ENCODE results near the gene KRTAP5-11. TPM values are rescaled to one million over a fixed set of nuclear protein-coding genes. Genes with fewer than 3 reads are reported as not detected.

The KRTAP5-11 gene
- polyA plus RNA-seq, 1 donor from 2014 or later, result not detected

- H4K20me1 ChIP-seq (ENCODE audit: insufficient read depth), result no peaks in the 10 kb centered on the region
- no peaks in the 10 kb centered on the region for H3K79me2 ChIP-seq (replicated peaks; ENCODE audit: insufficient read depth, low read length)
- no peak overlapping the region for H3K4me2 ChIP-seq (ENCODE audit: low read length)
- H3K27me3 ChIP-seq (ENCODE audit: insufficient read depth, low read depth, low read length), result no peaks in the 10 kb centered on the region
- no peaks in the 10 kb centered on the region for H3F3A ChIP-seq (ENCODE audit: insufficient read depth, low read length, poor library complexity, severe bottlenecking)
- TF ChIP-seq POLR2AphosphoS5 (IDR thresholded peaks at IDR 0.05) (no peak), EZH2 (IDR thresholded peaks at IDR 0.05; ENCODE audit: borderline replicate concordance, insufficient read depth, low read length, poor library complexity, severe bottlenecking) (no peak), RAD21 (conservative IDR thresholded peaks at IDR 0.05) (no peak), TAF1 (IDR thresholded peaks at IDR 0.05; ENCODE audit: low read depth) (no peak), MXI1 (conservative IDR thresholded peaks at IDR 0.05; ENCODE audit: poor library complexity, severe bottlenecking) (no peak), EP300 (conservative IDR thresholded peaks at IDR 0.05; ENCODE audit: poor library complexity, severe bottlenecking) (no peak), REST (IDR thresholded peaks at IDR 0.05; ENCODE audit: borderline replicate concordance) (no peak), SMC3 (conservative IDR thresholded peaks at IDR 0.05; ENCODE audit: poor library complexity) (no peak)
- TF ChIP-seq, protein P1, sequence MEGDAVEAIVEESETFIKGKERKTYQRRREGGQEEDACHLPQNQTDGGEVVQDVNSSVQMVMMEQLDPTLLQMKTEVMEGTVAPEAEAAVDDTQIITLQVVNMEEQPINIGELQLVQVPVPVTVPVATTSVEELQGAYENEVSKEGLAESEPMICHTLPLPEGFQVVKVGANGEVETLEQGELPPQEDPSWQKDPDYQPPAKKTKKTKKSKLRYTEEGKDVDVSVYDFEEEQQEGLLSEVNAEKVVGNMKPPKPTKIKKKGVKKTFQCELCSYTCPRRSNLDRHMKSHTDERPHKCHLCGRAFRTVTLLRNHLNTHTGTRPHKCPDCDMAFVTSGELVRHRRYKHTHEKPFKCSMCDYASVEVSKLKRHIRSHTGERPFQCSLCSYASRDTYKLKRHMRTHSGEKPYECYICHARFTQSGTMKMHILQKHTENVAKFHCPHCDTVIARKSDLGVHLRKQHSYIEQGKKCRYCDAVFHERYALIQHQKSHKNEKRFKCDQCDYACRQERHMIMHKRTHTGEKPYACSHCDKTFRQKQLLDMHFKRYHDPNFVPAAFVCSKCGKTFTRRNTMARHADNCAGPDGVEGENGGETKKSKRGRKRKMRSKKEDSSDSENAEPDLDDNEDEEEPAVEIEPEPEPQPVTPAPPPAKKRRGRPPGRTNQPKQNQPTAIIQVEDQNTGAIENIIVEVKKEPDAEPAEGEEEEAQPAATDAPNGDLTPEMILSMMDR (IDR thresholded peaks at IDR 0.05; ENCODE audit: poor library complexity, severe bottlenecking), result no peak
- no peak overlapping the region for H3K27ac ChIP-seq (ENCODE audit: low read length)
- H3K4me3 ChIP-seq (ENCODE audit: low read length), result no peak overlapping the region
- no peaks in the 10 kb centered on the region for H3K9me3 ChIP-seq (ENCODE audit: low read length)
- no peak overlapping the region for H2AFZ ChIP-seq (ENCODE audit: low read depth, low read length)
- H3K9ac ChIP-seq (ENCODE audit: low read length), result no peak overlapping the region
- no peaks in the 10 kb centered on the region for H3K9me2 ChIP-seq (ENCODE audit: insufficient read depth, low read length)
- H3K36me3 ChIP-seq (ENCODE audit: insufficient read depth, low read length), result no peaks in the 10 kb centered on the region
These were observed 45.1 kb downstream of the KRTAP5-11 start for GRCh38 chr11:71537537-71537936.

GRCh38 chr11:71535825-71536224 is 46.9 kb downstream of the KRTAP5-11 start:
- Histone ChIP-seq H3K9ac (ENCODE audit: low read length) (no peak overlapping the region), H3K27me3 (ENCODE audit: insufficient read depth, low read depth, low read length) (no peaks in the 10 kb centered on the region), H3K9me2 (ENCODE audit: insufficient read depth, low read length) (no peaks in the 10 kb centered on the region), H3K79me2 (replicated peaks; ENCODE audit: insufficient read depth, low read length) (no peaks in the 10 kb centered on the region), H3K4me2 (ENCODE audit: low read length) (no peak overlapping the region), H4K20me1 (ENCODE audit: insufficient read depth) (no peaks in the 10 kb centered on the region), H3K9me3 (ENCODE audit: low read length) (no peaks in the 10 kb centered on the region), H3F3A (ENCODE audit: insufficient read depth, low read length, poor library complexity, severe bottlenecking) (no peaks in the 10 kb centered on the region), H2AFZ (ENCODE audit: low read depth, low read length) (no peak overlapping the region), H3K36me3 (ENCODE audit: insufficient read depth, low read length) (no peaks in the 10 kb centered on the region), H3K27ac (ENCODE audit: low read length) (no peak overlapping the region), H3K4me3 (ENCODE audit: low read length) (no peak overlapping the region)
- TF ChIP-seq, protein P1 (IDR thresholded peaks at IDR 0.05; ENCODE audit: poor library complexity, severe bottlenecking), result no peak
- no peak for TF ChIP-seq POLR2AphosphoS5 (IDR thresholded peaks at IDR 0.05)
- TF ChIP-seq EP300 (conservative IDR thresholded peaks at IDR 0.05; ENCODE audit: poor library complexity, severe bottlenecking), result no peak
- no peak for TF ChIP-seq EZH2 (IDR thresholded peaks at IDR 0.05; ENCODE audit: borderline replicate concordance, insufficient read depth, low read length, poor library complexity, severe bottlenecking)
- TF ChIP-seq MXI1 (conservative IDR thresholded peaks at IDR 0.05; ENCODE audit: poor library complexity, severe bottlenecking), result no peak
- no peak for TF ChIP-seq REST (IDR thresholded peaks at IDR 0.05; ENCODE audit: borderline replicate concordance)
- no peak for TF ChIP-seq TAF1 (IDR thresholded peaks at IDR 0.05; ENCODE audit: low read depth)
- no peak for TF ChIP-seq SMC3 (conservative IDR thresholded peaks at IDR 0.05; ENCODE audit: poor library complexity)
- TF ChIP-seq RAD21 (conservative IDR thresholded peaks at IDR 0.05), result no peak

Measured in neural cell (in vitro differentiated cells).